Pancreas (tissue), 10 donors: ENCODE measurements around the gene SYNE2. TPM values are rescaled to one million over a fixed set of nuclear protein-coding genes. Genes with fewer than 3 reads are reported as not detected.
A peak's percentile ranks its signal among the peaks of the same experiment; 100 is the strongest.

Source experiments
- ATAC-seq, 4 donors: fragments of 200-7000 bp; cut with Tn5 transposase; one replicate each; pipeline versions ENCODE4 v1.8.0 to v1.9.1; 2020; ENCODE audit warnings: mild to moderate bottlenecking in 4 of 4, moderate library complexity in 4 of 4
- DNase-seq, 6 donors: peaks; one replicate each; pipeline ENCODE4 v3.0.0-alpha.2; 2020
- FAIRE-seq: peaks from 2 replicates; lab custom pipeline; 2012; peaks lifted over from hg19 to GRCh38; lab: Jason Lieb, UNC
- H3K27ac ChIP-seq, 4 donors: fragments of 200-600 bp; sonication (generic); 1 replicate in 3 of 4; 2 replicates in 1 of 4; pipeline versions ENCODE4 v1.5.0 to v1.8.0; 2020
- H3K27me3 ChIP-seq, 4 donors: fragments of 200-600 bp; one replicate each; pipeline ENCODE4 v1.8.0; 2021
- H3K36me3 ChIP-seq, 3 donors: fragments of 200-600 bp; sonication (generic) in 1 of 3; one replicate each; pipeline versions ENCODE4 v1.5.0 to v1.8.0; 2020 to 2021
- H3K4me1 ChIP-seq, 3 donors: fragments of 200-600 bp; one replicate each; pipeline ENCODE4 v1.8.0; 2021
- H3K4me3 ChIP-seq, 4 donors: fragments of 200-600 bp; sonication (generic) in 2 of 4; one replicate each; pipeline versions ENCODE4 v1.5.0 to v1.8.0; 2020 to 2021
- H3K9me3 ChIP-seq, 4 donors: fragments of 200-600 bp; one replicate each; pipeline ENCODE4 v1.8.0; 2021
- CTCF ChIP-seq, 4 donors: fragments of 200-600 bp; sonication (generic) in 3 of 4; IDR thresholded peaks; one replicate each; pipeline versions ENCODE4 v1.5.0 to v1.8.0; 2021; ENCODE audit warnings: antibody characterized with exemption in 4 of 4
- WGBS, 2 donors: extraction: QIAGEN DNeasy Blood & Tissue Kit; methylation state at CpG; one replicate each; pipeline ENCODE4 v1.1.7; 2013; 5-methylcytosine and 5-hydroxymethylcytosine counted together
- intact Hi-C, 3 donors: fragments of 100-400 bp; cut with DNase I; formaldehyde crosslinking; loops; one replicate each; pipeline versions ENCODE4 v1.11.1 to v1.14.2; 2022
- polyA plus RNA-seq, 2 donors: library from polyadenylated mRNA; stranded (reverse); fragments of 200-250 nt; gene quantifications; one replicate each; pipeline ENCODE4 v1.2.3, GENCODE V29; 2013
- total RNA-seq, 6 donors: library from RNA; stranded (reverse); fragmentation: NEBNext Ultra II Directional in 4 of 6; extraction: Animal tissue kit (Norgen Biotek cat#: 25700) in 4 of 6; gene quantifications; one replicate each; pipeline versions ENCODE4 v1.2.1 to v1.2.4, GENCODE V29; 2021 to 2023
- donor health status: healthy with polysubstance abuse.
- donor health status: DM: no; HTN: no; CAD: no; lungs with moderate emphysema.
- donor health status: DM: no; HTN: no; CAD: no.
- donor health status: control.
- donor health status: control.
- donor health status: Bipolar disorder and iron deficiency.
- donor health status: DM: yes; HTN: yes; CAD: no.
- donor health status: DM: no; HTN: no; CAD: no.
- donor health status: DM: no; HTN: no; CAD: no.
- donor health status: DM: yes; HTN: yes; CAD: no.

Gene SYNE2
- total and polyA plus RNA-seq, 8 donors: 45.2 to 103 (median 56.6) TPM

GRCh38 chr14:64098120-64098519 lies 245.3 kb downstream of the SYNE2 start:
- Histone ChIP-seq H3K4me3 (no peak overlapping the region), H3K4me1 (peaks cover 0 to 8% (median 0%) of the 10 kb centered on the region in 3 donors), H3K9me3 (no peaks in the 10 kb centered on the region), H3K27ac (no peak overlapping the region), H3K36me3 (peaks cover 0 to 5% (median 0%) of the 10 kb centered on the region in 3 donors), H3K27me3 (no peaks in the 10 kb centered on the region)
- no peak for DNase-seq
- intact Hi-C loops: no loop called here
- ATAC-seq: no peak
- TF ChIP-seq CTCF (IDR thresholded peaks at IDR 0.05): no peak
- WGBS, 2 donors: 73 to 81% methylated on average over 4 of the region's 4 CpGs
- FAIRE-seq: no peak

- Histone ChIP-seq H3K36me3 (no peaks in the 10 kb centered on the region), H3K9me3 (no peaks in the 10 kb centered on the region), H3K4me3 (no peak overlapping the region), H3K4me1 (peaks cover 10 to 17% (median 16%) of the 10 kb centered on the region in 3 donors), H3K27ac (peak overlapping the region in 3 of 4 donors; percentile 0 to 57 (median 35)), H3K27me3 (no peaks in the 10 kb centered on the region)
- TF ChIP-seq CTCF (IDR thresholded peaks at IDR 0.05): no peak
- ATAC-seq (peak; percentile 75 to 83 (median 82)), FAIRE-seq (no peak), DNase-seq (peak in 1 of 6 donors; percentile 27)
- intact Hi-C loops: no loop called here
- 41 to 45% methylated on average over 2 of the region's 2 CpGs for WGBS, 2 donors
Measured at GRCh38 chr14:64107438-64107837, 254.6 kb downstream of the SYNE2 start.

- Histone ChIP-seq H3K27me3 (no peaks in the 10 kb centered on the region), H3K4me3 (no peak overlapping the region), H3K9me3 (no peaks in the 10 kb centered on the region), H3K27ac (peak overlapping the region in 1 of 4 donors; percentile 91), H3K36me3 (no peaks in the 10 kb centered on the region), H3K4me1 (peaks cover 10 to 17% (median 16%) of the 10 kb centered on the region in 3 donors)
- 20 to 24% methylated on average over 1 of the region's 1 CpG for WGBS, 2 donors
- no peak for TF ChIP-seq CTCF (IDR thresholded peaks at IDR 0.05)
- ATAC-seq: peak in 2 of 4 donors; percentile 7 to 23
- DNase-seq: no peak
- no peak for FAIRE-seq
- intact Hi-C loops: no loop called here
Measured at GRCh38 chr14:64109819-64110554, 257.2 kb downstream of the SYNE2 start.

GRCh38 chr14:64110802-64111201 lies 258.0 kb downstream of the SYNE2 start:
- DNase-seq (no peak), FAIRE-seq (no peak), ATAC-seq (no peak)
- no peak for TF ChIP-seq CTCF (IDR thresholded peaks at IDR 0.05)
- peaks cover 10 to 17% (median 16%) of the 10 kb centered on the region in 3 donors for H3K4me1 ChIP-seq
- H3K27ac ChIP-seq: peak overlapping the region in 1 of 4 donors; percentile 91
- no peaks in the 10 kb centered on the region for H3K36me3 ChIP-seq
- no peak overlapping the region for H3K4me3 ChIP-seq
- H3K27me3 ChIP-seq: no peaks in the 10 kb centered on the region
- H3K9me3 ChIP-seq: no peaks in the 10 kb centered on the region
- intact Hi-C loops: no loop called here
- 97 to 100% methylated on average over 1 of the region's 1 CpG for WGBS, 2 donors
